Naive thymus-derived CD4-positive, alpha-beta T cell (primary cell): Measurements from ENCODE around the gene FBXL17. TPM values are rescaled to one million over a fixed set of nuclear protein-coding genes. Genes with fewer than 3 reads are reported as not detected.

ENCODE experiments used
- ATAC-seq: fragments of 150-1000 bp; cut with Tn5 transposase; 2 replicates; pipeline ENCODE4 v1.10.0; 2021; ENCODE audit warnings: mild to moderate bottlenecking, moderate library complexity
- CTCF ChIA-PET: fragments of 350-600 bp; sonication (Branson Sonifier 250); formaldehyde crosslinking; loops from one replicate; lab custom pipeline; 2021; ENCODE audit warnings: antibody characterized with exemption; lab: Charles Lee
- POLR2A ChIA-PET: fragments of 350-600 bp; sonication (Branson Sonifier 250); formaldehyde crosslinking; loops from one replicate; lab custom pipeline; 2021; ENCODE audit warnings: antibody characterized with exemption, inconsistent platforms; lab: Charles Lee
- DNase-seq, 9 donors: peaks; one replicate each; pipeline versions ENCODE4 v3.0.0 to v3.0.0-alpha.2; 2020 to 2022; ENCODE audit warnings: mixed read lengths in 1 of 9
- H3K27ac ChIP-seq: one replicate; pipeline ENCODE4 v1.7.0; 2013; ENCODE audit warnings: mild to moderate bottlenecking, low read depth, low read length, moderate library complexity
- H3K27me3 ChIP-seq, 2 donors: one replicate each; pipeline ENCODE4 v1.7.0; 2013; ENCODE audit warnings: low read length in 2 of 2, mild to moderate bottlenecking in 2 of 2, moderate library complexity in 2 of 2; ENCODE audit not compliant: control insufficient read depth in 2 of 2, insufficient read depth in 2 of 2
- H3K36me3 ChIP-seq, 3 experiments: 1 replicate in 2 of 3; 2 replicates in 1 of 3; pipeline ENCODE4 v1.7.0; 2013; ENCODE audit warnings: low read length in 3 of 3, mild to moderate bottlenecking in 3 of 3, moderate library complexity in 1 of 3; ENCODE audit not compliant: insufficient read depth in 3 of 3, control insufficient read depth in 2 of 3
- H3K4me1 ChIP-seq, 2 donors: one replicate each; pipeline ENCODE4 v1.7.0; 2013; ENCODE audit warnings: low read length in 2 of 2, mild to moderate bottlenecking in 2 of 2, moderate library complexity in 1 of 2; ENCODE audit not compliant: control insufficient read depth in 2 of 2, insufficient read depth in 2 of 2
- H3K4me3 ChIP-seq: 2 replicates; pipeline ENCODE4 v1.7.0; 2013; ENCODE audit warnings: mild to moderate bottlenecking, low read length
- H3K9me3 ChIP-seq, 3 experiments: 1 replicate in 2 of 3; 2 replicates in 1 of 3; pipeline ENCODE4 v1.7.0; 2013; ENCODE audit warnings: low read length in 3 of 3; ENCODE audit not compliant: control insufficient read depth in 2 of 3
- H3K27ac Mint-ChIP-seq, 9 donors: one replicate each; pipeline ENCODE4 v1.8.0; 2020 to 2022; ENCODE audit warnings: mixed read lengths in 9 of 9, mild to moderate bottlenecking in 8 of 9, moderate library complexity in 5 of 9, inconsistent platforms in 2 of 9
- H3K27me3 Mint-ChIP-seq, 5 donors: one replicate each; pipeline ENCODE4 v1.8.0; 2021 to 2022; ENCODE audit warnings: mixed read lengths in 5 of 5, mild to moderate bottlenecking in 1 of 5
- H3K36me3 Mint-ChIP-seq, 5 donors: one replicate each; pipeline ENCODE4 v1.8.0; 2020 to 2022; ENCODE audit warnings: mixed read lengths in 5 of 5, mild to moderate bottlenecking in 3 of 5, inconsistent platforms in 1 of 5
- H3K4me1 Mint-ChIP-seq, 7 donors: one replicate each; pipeline ENCODE4 v1.8.0; 2020 to 2022; ENCODE audit warnings: mixed read lengths in 7 of 7, mild to moderate bottlenecking in 3 of 7, inconsistent platforms in 1 of 7
- H3K4me3 Mint-ChIP-seq, 10 donors: one replicate each; pipeline ENCODE4 v1.8.0; 2020 to 2022; ENCODE audit warnings: mild to moderate bottlenecking in 10 of 10, mixed read lengths in 10 of 10, moderate library complexity in 6 of 10, inconsistent platforms in 2 of 10
- H3K9me3 Mint-ChIP-seq, 11 donors: one replicate each; pipeline ENCODE4 v1.8.0; 2020 to 2022; ENCODE audit warnings: mixed read lengths in 11 of 11, mild to moderate bottlenecking in 4 of 11, inconsistent platforms in 1 of 11, moderate library complexity in 1 of 11
- intact Hi-C, 2 donors: fragments of 100-400 bp; cut with micrococcal nuclease; formaldehyde crosslinking; loops; one replicate each; pipeline ENCODE4 v1.15.1; 2023
- polyA plus RNA-seq, 2 donors: library from polyadenylated mRNA; unstranded; fragments of 300-500 nt; fragmentation: Illumina TruSeq; gene quantifications; one replicate each; pipeline ENCODE4 v1.2.3, GENCODE V29; 2021
- total RNA-seq, 6 experiments: library from RNA in 5 of 6; stranded (reverse) in 5 of 6; gene quantifications; 1 replicate in 5 of 6; 2 replicates in 1 of 6; pipeline ENCODE4 v1.2.3 and lab custom pipeline; 2021 to 2026

Gene FBXL17
- total and polyA plus RNA-seq, 7 experiments from 2014 or later: 4.4 to 28.4 (median 19.6) TPM

GRCh38 chr5:108206707-108207106, 175.2 kb downstream of the FBXL17 start:
- H3K27me3 Mint-ChIP-seq: no peaks in the 10 kb centered on the region
- no peaks in the 10 kb centered on the region for H3K4me1 ChIP-seq
- H3K4me3 ChIP-seq: no peak overlapping the region
- no peak for DNase-seq
- H3K27me3 ChIP-seq: no peaks in the 10 kb centered on the region
- H3K9me3 ChIP-seq: no peaks in the 10 kb centered on the region
- H3K9me3 Mint-ChIP-seq: peaks cover 0 to 6% (median 0%) of the 10 kb centered on the region in 11 donors
- ATAC-seq: no peak
- CTCF ChIA-PET: no interaction called here
- peaks cover 0 to 6% (median 0%) of the 10 kb centered on the region in 5 donors for H3K36me3 Mint-ChIP-seq
- H3K27ac Mint-ChIP-seq: no peak overlapping the region
- POLR2A ChIA-PET: no interaction called here
- no peak overlapping the region for H3K4me3 Mint-ChIP-seq
- intact Hi-C loops: no loop called here
- H3K27ac ChIP-seq: no peak overlapping the region
- no peaks in the 10 kb centered on the region for H3K4me1 Mint-ChIP-seq
- no peaks in the 10 kb centered on the region for H3K36me3 ChIP-seq

DNA sequence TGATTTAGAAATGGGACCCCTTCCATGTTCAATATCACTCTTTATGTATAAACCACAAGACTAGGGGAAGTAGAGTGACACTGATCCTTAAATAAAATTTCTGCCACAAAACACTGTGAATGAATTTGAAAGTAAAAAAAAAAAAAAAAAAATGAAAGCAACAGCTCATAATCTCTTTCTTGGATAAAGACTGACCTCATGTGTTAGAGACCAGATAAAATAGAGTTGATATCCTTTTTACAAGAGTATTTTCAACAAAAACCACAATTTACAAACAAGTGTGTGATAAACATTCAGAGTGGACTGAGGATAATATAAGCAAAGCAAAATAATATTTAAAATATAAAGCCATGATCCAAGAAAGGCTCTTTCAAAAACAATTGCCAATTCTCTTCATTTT, 180.2 kb downstream of the FBXL17 start:
- Mint-ChIP-seq H3K27me3 (no peaks in the 10 kb centered on the region), H3K4me3 (no peak overlapping the region), H3K4me1 (peaks cover 0 to 3% (median 0%) of the 10 kb centered on the region in 7 donors), H3K36me3 (peaks cover 0 to 14% (median 4%) of the 10 kb centered on the region in 5 donors), H3K27ac (no peak overlapping the region), H3K9me3 (peaks cover 0 to 1% (median 0%) of the 10 kb centered on the region in 11 donors)
- Histone ChIP-seq H3K27me3 (no peaks in the 10 kb centered on the region), H3K27ac (no peak overlapping the region), H3K36me3 (no peaks in the 10 kb centered on the region), H3K4me3 (no peak overlapping the region), H3K9me3 (no peaks in the 10 kb centered on the region), H3K4me1 (no peaks in the 10 kb centered on the region)
- ATAC-seq: no peak
- CTCF ChIA-PET: no interaction called here
- POLR2A ChIA-PET: no interaction called here
- no peak for DNase-seq
- intact Hi-C loops: no loop called here

- Histone ChIP-seq H3K4me1 (no peaks in the 10 kb centered on the region), H3K27ac (no peak overlapping the region), H3K4me3 (no peak overlapping the region), H3K36me3 (no peaks in the 10 kb centered on the region), H3K9me3 (no peaks in the 10 kb centered on the region), H3K27me3 (no peaks in the 10 kb centered on the region)
- intact Hi-C loops: no loop called here
- POLR2A ChIA-PET: no interaction called here
- ATAC-seq (no peak), DNase-seq (no peak)
- no peak overlapping the region for H3K27ac Mint-ChIP-seq
- CTCF ChIA-PET: no interaction called here
- H3K4me1 Mint-ChIP-seq: peaks cover 0 to 6% (median 0%) of the 10 kb centered on the region in 7 donors
- peaks cover 0 to 3% (median 0%) of the 10 kb centered on the region in 11 donors for H3K9me3 Mint-ChIP-seq
- H3K36me3 Mint-ChIP-seq: peaks cover 0 to 38% (median 20%) of the 10 kb centered on the region in 5 donors
- H3K27me3 Mint-ChIP-seq: peaks cover 0 to 2% (median 0%) of the 10 kb centered on the region in 5 donors
- H3K4me3 Mint-ChIP-seq: no peak overlapping the region
Measured at GRCh38 chr5:108196276-108196675, 185.6 kb downstream of the FBXL17 start.

DNA sequence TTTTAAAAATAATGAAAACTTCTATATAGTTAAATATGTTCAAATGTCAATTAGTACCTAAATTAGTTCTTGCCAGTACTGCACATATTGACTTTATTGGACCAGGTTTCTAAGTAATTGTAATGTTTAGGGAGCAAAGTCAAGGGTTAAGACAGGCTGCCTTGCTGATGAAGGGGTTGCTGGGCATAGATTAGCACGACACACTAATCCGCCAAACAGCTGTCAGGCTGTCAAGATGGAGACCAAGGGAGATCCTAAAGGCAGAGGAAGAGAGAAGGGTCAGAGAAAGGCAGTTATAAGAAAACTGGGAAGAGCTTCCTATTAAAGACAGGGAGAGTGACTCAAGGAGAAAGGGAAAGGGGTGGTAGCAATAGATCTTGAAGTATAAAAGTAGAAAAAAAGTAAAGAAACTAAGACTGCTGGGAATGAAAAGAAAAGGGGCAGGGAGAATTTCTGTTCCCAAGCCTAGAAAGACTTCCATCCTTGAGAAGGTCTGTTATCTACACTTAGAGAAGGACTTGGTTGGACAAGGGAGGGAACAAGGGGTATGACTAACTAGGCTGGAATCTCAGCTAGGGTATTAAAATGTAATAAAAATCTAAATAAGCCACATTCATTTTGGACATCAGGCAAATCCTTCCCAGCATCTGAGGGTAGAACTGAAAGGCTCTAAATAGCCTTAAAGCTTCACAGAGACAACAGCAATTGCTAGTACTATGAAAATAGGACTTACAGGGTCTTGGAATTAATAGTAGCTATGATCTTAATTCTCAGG, 188.7 kb downstream of the FBXL17 start:
- DNase-seq (no peak), ATAC-seq (no peak)
- H3K4me1 Mint-ChIP-seq: peaks cover 0 to 6% (median 0%) of the 10 kb centered on the region in 7 donors
- H3K27me3 ChIP-seq: no peaks in the 10 kb centered on the region
- ChIA-PET CTCF (no interaction called here), POLR2A (no interaction called here)
- peaks cover 0 to 2% (median 0%) of the 10 kb centered on the region in 5 donors for H3K27me3 Mint-ChIP-seq
- no peaks in the 10 kb centered on the region for H3K4me1 ChIP-seq
- no peak overlapping the region for H3K4me3 ChIP-seq
- intact Hi-C loops: no loop called here
- no peak overlapping the region for H3K27ac ChIP-seq
- H3K36me3 ChIP-seq: no peaks in the 10 kb centered on the region
- H3K36me3 Mint-ChIP-seq: peaks cover 0 to 38% (median 16%) of the 10 kb centered on the region in 5 donors
- H3K9me3 Mint-ChIP-seq: peaks cover 0 to 2% (median 0%) of the 10 kb centered on the region in 11 donors
- no peak overlapping the region for H3K4me3 Mint-ChIP-seq
- no peak overlapping the region for H3K27ac Mint-ChIP-seq
- H3K9me3 ChIP-seq: no peaks in the 10 kb centered on the region

GRCh38 chr5:108184940-108185339, 197.0 kb downstream of the FBXL17 start:
- H3K36me3 Mint-ChIP-seq: peaks cover 1 to 36% (median 18%) of the 10 kb centered on the region in 5 donors
- H3K36me3 ChIP-seq: peaks cover 0 to 7% (median 0%) of the 10 kb centered on the region in 3 experiments
- no peak overlapping the region for H3K27ac ChIP-seq
- H3K27me3 Mint-ChIP-seq: no peaks in the 10 kb centered on the region
- no peaks in the 10 kb centered on the region for H3K4me1 ChIP-seq
- POLR2A ChIA-PET: no interaction called here
- intact Hi-C loops: no loop called here
- peaks cover 0 to 4% (median 0%) of the 10 kb centered on the region in 7 donors for H3K4me1 Mint-ChIP-seq
- CTCF ChIA-PET: no interaction called here
- no peaks in the 10 kb centered on the region for H3K9me3 ChIP-seq
- DNase-seq (no peak), ATAC-seq (no peak)
- H3K4me3 ChIP-seq: no peak overlapping the region
- no peak overlapping the region for H3K27ac Mint-ChIP-seq
- peaks cover 0 to 2% (median 0%) of the 10 kb centered on the region in 11 donors for H3K9me3 Mint-ChIP-seq
- H3K4me3 Mint-ChIP-seq: no peak overlapping the region
- H3K27me3 ChIP-seq: no peaks in the 10 kb centered on the region

- DNase-seq: no peak
- no peak overlapping the region for H3K27ac ChIP-seq
- H3K4me1 ChIP-seq: no peaks in the 10 kb centered on the region
- Mint-ChIP-seq H3K4me1 (peaks cover 0 to 4% (median 0%) of the 10 kb centered on the region in 7 donors), H3K9me3 (peaks cover 0 to 2% (median 0%) of the 10 kb centered on the region in 11 donors), H3K27ac (no peak overlapping the region), H3K4me3 (no peak overlapping the region), H3K36me3 (peaks cover 1 to 36% (median 20%) of the 10 kb centered on the region in 5 donors), H3K27me3 (no peaks in the 10 kb centered on the region)
- ChIA-PET CTCF (no interaction called here), POLR2A (no interaction called here)
- ATAC-seq: no peak
- intact Hi-C loops: no loop called here
- H3K36me3 ChIP-seq: peaks cover 0 to 7% (median 0%) of the 10 kb centered on the region in 3 experiments
- H3K4me3 ChIP-seq: no peak overlapping the region
- H3K9me3 ChIP-seq: no peaks in the 10 kb centered on the region
- H3K27me3 ChIP-seq: no peaks in the 10 kb centered on the region
Measured at GRCh38 chr5:108181975-108182374, 199.9 kb downstream of the FBXL17 start.
